CD14-positive monocyte (primary cell): ENCODE results near the gene ZNF524. TPM values are rescaled to one million over a fixed set of nuclear protein-coding genes. Genes with fewer than 3 reads are reported as not detected.

Source experiments
- DNase-seq, 3 donors: peaks; one replicate each; pipeline ENCODE4 v3.0.0-alpha.2; 2011 to 2022
- H2AFZ ChIP-seq: 2 replicates; pipeline ENCODE4 v1.6.0; 2012; ENCODE audit warnings: mild to moderate bottlenecking, low read depth, low read length, inconsistent platforms; ENCODE audit not compliant: insufficient read depth, poor library complexity, severe bottlenecking
- H3K27ac ChIP-seq, 2 donors: 1 replicate in 1 of 2; 2 replicates in 1 of 2; pipeline ENCODE4 v1.5.1; 2012 to 2013; ENCODE audit warnings: low read length in 2 of 2, control low read depth in 1 of 2, inconsistent platforms in 1 of 2, low read depth in 1 of 2, mild to moderate bottlenecking in 1 of 2
- H3K27me3 ChIP-seq, 2 donors: one replicate each; pipeline versions ENCODE4 v1.6.0 to v1.6.1; 2011 to 2013; ENCODE audit warnings: low read length in 2 of 2; ENCODE audit not compliant: control insufficient read depth in 2 of 2, insufficient read depth in 2 of 2
- H3K36me3 ChIP-seq, 2 donors: replicated peaks in 1 of 2; 1 replicate in 1 of 2; 2 replicates in 1 of 2; pipeline versions ENCODE4 v1.5.1 to v1.6.1; 2012 to 2013; ENCODE audit warnings: low read length in 2 of 2, control low read depth in 1 of 2, inconsistent platforms in 1 of 2, mild to moderate bottlenecking in 1 of 2; ENCODE audit not compliant: insufficient read depth in 2 of 2, control insufficient read depth in 1 of 2
- H3K4me1 ChIP-seq, 2 donors: 1 replicate in 1 of 2; 2 replicates in 1 of 2; pipeline versions ENCODE4 v1.5.1 to v1.6.1; 2012 to 2013; ENCODE audit warnings: low read length in 2 of 2, control low read depth in 1 of 2, inconsistent platforms in 1 of 2, mild to moderate bottlenecking in 1 of 2, moderate library complexity in 1 of 2; ENCODE audit not compliant: insufficient read depth in 2 of 2, control insufficient read depth in 1 of 2
- H3K4me2 ChIP-seq: replicated peaks from 2 replicates; pipeline ENCODE3; 2012; ENCODE audit warnings: low read length, moderate library complexity, mild to moderate bottlenecking; ENCODE audit not compliant: poor library complexity, severe bottlenecking; ENCODE audit errors: extremely low read depth
- H3K4me3 ChIP-seq, 3 experiments: fragments of 200-600 bp in 1 of 3; sonication (generic) in 1 of 3; replicated peaks in 1 of 3; 1 replicate in 2 of 3; 2 replicates in 1 of 3; pipeline ENCODE4 v1.5.1; 2011 to 2013; ENCODE audit warnings: low read length in 3 of 3, mild to moderate bottlenecking in 3 of 3, control low read depth in 2 of 3, low read depth in 2 of 3, inconsistent platforms in 1 of 3, moderate library complexity in 1 of 3
- H3K79me2 ChIP-seq: 2 replicates; pipeline ENCODE4 v1.6.0; 2012; ENCODE audit warnings: mild to moderate bottlenecking, control low read depth, inconsistent platforms, low read length, moderate library complexity; ENCODE audit not compliant: insufficient read depth
- H3K9ac ChIP-seq: 2 replicates; pipeline ENCODE4 v1.6.0; 2017; ENCODE audit warnings: low read length, mild to moderate bottlenecking; ENCODE audit not compliant: insufficient read depth, poor library complexity, severe bottlenecking
- H3K9me3 ChIP-seq, 2 donors: replicated peaks in 1 of 2; 1 replicate in 1 of 2; 2 replicates in 1 of 2; pipeline versions ENCODE4 v1.5.1 to v1.6.1; 2012 to 2013; ENCODE audit warnings: low read length in 2 of 2, control low read depth in 1 of 2; ENCODE audit not compliant: control insufficient read depth in 1 of 2, insufficient read depth in 1 of 2
- H4K20me1 ChIP-seq: 2 replicates; pipeline ENCODE4 v1.6.0; 2012; ENCODE audit warnings: mild to moderate bottlenecking, low read length, control low read depth, moderate library complexity; ENCODE audit not compliant: insufficient read depth
- H3K27ac Mint-ChIP-seq, 7 donors: one replicate each; pipeline ENCODE4 v1.8.0; 2020; ENCODE audit warnings: mild to moderate bottlenecking in 7 of 7, mixed read lengths in 7 of 7, moderate library complexity in 6 of 7, inconsistent platforms in 2 of 7
- H3K27me3 Mint-ChIP-seq, 3 donors: one replicate each; pipeline ENCODE4 v1.8.0; 2021 to 2022; ENCODE audit warnings: low read depth in 3 of 3, mild to moderate bottlenecking in 3 of 3, mixed read lengths in 3 of 3, moderate library complexity in 3 of 3, inconsistent platforms in 1 of 3
- H3K36me3 Mint-ChIP-seq, 2 donors: one replicate each; pipeline ENCODE4 v1.8.0; 2020; ENCODE audit warnings: mixed read lengths in 2 of 2, inconsistent platforms in 1 of 2, mild to moderate bottlenecking in 1 of 2
- H3K4me1 Mint-ChIP-seq: one replicate; pipeline ENCODE4 v1.8.0; 2020; ENCODE audit warnings: mild to moderate bottlenecking, mixed read lengths
- H3K4me3 Mint-ChIP-seq, 2 donors: one replicate each; pipeline ENCODE4 v1.8.0; 2020; ENCODE audit warnings: mild to moderate bottlenecking in 2 of 2, mixed read lengths in 2 of 2, moderate library complexity in 1 of 2
- H3K9me3 Mint-ChIP-seq, 7 donors: one replicate each; pipeline ENCODE4 v1.8.0; 2020 to 2022; ENCODE audit warnings: mixed read lengths in 7 of 7, mild to moderate bottlenecking in 6 of 7, moderate library complexity in 6 of 7, inconsistent platforms in 2 of 7
- CTCF ChIP-seq: fragments of 200-600 bp; IDR thresholded peaks from one replicate; pipeline ENCODE4 v1.8.0; 2022; ENCODE audit warnings: antibody characterized with exemption, mild to moderate bottlenecking
- WGBS: methylation state at CpG from one replicate; pipeline ENCODE4 v1.1.5; 2013; ENCODE audit warnings: missing lambda C conversion rate; ENCODE audit not compliant: insufficient coverage; 5-methylcytosine and 5-hydroxymethylcytosine counted together
- intact Hi-C, 2 donors: fragments of 100-400 bp; cut with micrococcal nuclease; formaldehyde crosslinking; loops; one replicate each; pipeline versions ENCODE4 v1.15.0 to v1.15.1; 2023
- polyA plus RNA-seq, 3 donors: library from polyadenylated mRNA; depleted of rRNA in 1 of 3; unstranded in 2 of 3; stranded (reverse) in 1 of 3; fragments of 300-500 nt in 2 of 3; fragments of >200 nt in 1 of 3; fragmentation: Illumina TruSeq in 2 of 3; gene quantifications; 1 replicate in 2 of 3; 2 replicates in 1 of 3; pipeline ENCODE4 v1.2.3, GENCODE V29; 2012 to 2021

ZNF524 gene
- polyA plus RNA-seq, 3 donors, result 27.9 to 45.7 (median 41.8) TPM

- H3K27ac Mint-ChIP-seq, result peak overlapping the region in 6 of 7 donors; percentile 22 to 97 (median 94)
- peaks cover 20% of the 10 kb centered on the region for H4K20me1 ChIP-seq
- H3K36me3 Mint-ChIP-seq, result peaks cover 12 to 25% of the 10 kb centered on the region in 2 donors
- no peak for DNase-seq
- peak overlapping the region; percentile 34 to 92 for H3K4me3 Mint-ChIP-seq
- peak overlapping the region in 1 of 2 donors; percentile 85 for H3K27ac ChIP-seq
- H3K79me2 ChIP-seq, result peaks cover 67% of the 10 kb centered on the region
- intact Hi-C loops, result loop anchor here in 1 of 2 donors (10.0 kb wide), 1 partner anchor 199 kb away; the partner anchor contains the start of gene UBE2S
- H3K4me1 ChIP-seq, result peaks cover 34 to 60% of the 10 kb centered on the region in 2 donors
- no peaks in the 10 kb centered on the region for H3K27me3 Mint-ChIP-seq
- peak overlapping the region in 1 of 3 experiments; percentile 81 for H3K4me3 ChIP-seq
- H3K27me3 ChIP-seq, result no peaks in the 10 kb centered on the region
- peaks cover 54% of the 10 kb centered on the region for H3K4me1 Mint-ChIP-seq
- no peak for TF ChIP-seq CTCF
- 83% methylated on average over 16 of the region's 22 CpGs for WGBS
- H3K9me3 Mint-ChIP-seq, result peaks cover 0 to 2% (median 0%) of the 10 kb centered on the region in 7 donors
- no peak overlapping the region for H3K9ac ChIP-seq
- H3K9me3 ChIP-seq, result no peaks in the 10 kb centered on the region
- H3K4me2 ChIP-seq, result peak overlapping the region; percentile 77
- no peak overlapping the region for H2AFZ ChIP-seq
- H3K36me3 ChIP-seq, result peaks cover 0 to 25% of the 10 kb centered on the region in 2 donors
Observed at GRCh38 chr19:55603581-55604292, 3.6 kb downstream of the ZNF524 start.

GRCh38 chr19:55605207-55605636, 5.1 kb downstream of the ZNF524 start:
- Mint-ChIP-seq H3K9me3 (no peaks in the 10 kb centered on the region), H3K36me3 (peaks cover 22 to 39% of the 10 kb centered on the region in 2 donors), H3K4me1 (peaks cover 62% of the 10 kb centered on the region), H3K27me3 (no peaks in the 10 kb centered on the region), H3K4me3 (peak overlapping the region; percentile 82 to 92), H3K27ac (peak overlapping the region; percentile 92 to 97 (median 93))
- Histone ChIP-seq H3K9ac (peak overlapping the region; percentile 78), H3K36me3 (peaks cover 4 to 37% of the 10 kb centered on the region in 2 donors), H3K27me3 (no peaks in the 10 kb centered on the region), H3K4me2 (peak overlapping the region; percentile 77), H3K4me3 (peak overlapping the region; percentile 64 to 92 (median 81)), H2AFZ (peak overlapping the region; percentile 65), H3K79me2 (peaks cover 81% of the 10 kb centered on the region), H3K9me3 (no peaks in the 10 kb centered on the region), H3K27ac (peak overlapping the region; percentile 76 to 85), H4K20me1 (peaks cover 35% of the 10 kb centered on the region), H3K4me1 (peaks cover 34 to 60% of the 10 kb centered on the region in 2 donors)
- WGBS, result 0% methylated on average over 26 of the region's 43 CpGs
- intact Hi-C loops, result loop anchor here in 1 of 2 donors (5.0 to 10.0 kb wide), 3 partner anchors 37 to 200 kb away; partner anchors contain the start of genes UBE2S, ZNF580 and ZNF581
- no peak for TF ChIP-seq CTCF
- DNase-seq, result peak; percentile 87 to 90 (median 88)
